Measurements from ENCODE around the gene RAI14.

RAI14 gene

DNA sequence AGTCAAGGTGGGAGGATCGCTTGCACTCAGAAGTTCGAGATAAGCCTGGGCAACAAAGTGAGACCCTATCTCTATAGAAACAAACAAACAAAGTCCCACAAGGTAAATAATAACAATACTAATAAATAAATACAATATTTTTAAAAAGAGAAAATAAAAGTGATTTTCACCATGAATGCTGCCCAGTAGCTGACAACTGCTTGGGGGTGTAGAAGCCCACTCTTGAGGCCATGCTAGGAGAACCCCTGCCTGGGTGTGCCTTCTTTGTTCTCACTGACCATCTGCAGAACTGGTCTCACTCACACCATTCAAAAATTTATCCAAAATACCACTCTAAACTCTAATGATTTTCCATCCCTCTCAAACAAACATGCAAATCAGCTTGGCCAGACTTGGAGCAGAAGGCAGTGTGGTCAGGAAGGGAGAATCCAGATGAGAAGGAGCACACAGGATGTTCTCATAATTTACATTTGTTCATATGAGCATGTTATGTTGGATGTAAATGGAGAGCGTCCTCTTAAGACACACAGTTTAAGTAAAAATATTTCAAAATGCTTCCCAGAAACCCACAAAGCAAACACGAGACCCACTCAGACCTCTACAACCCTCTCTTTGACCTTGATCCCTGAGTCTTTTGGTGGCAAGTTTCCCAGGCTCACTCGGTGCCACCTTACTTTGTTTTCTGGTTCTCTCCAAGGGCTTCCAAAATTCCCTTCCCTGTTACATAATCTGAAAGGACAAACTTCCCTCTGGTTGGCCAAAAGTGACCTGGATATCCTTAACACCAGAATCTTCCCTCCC, 7.9 kb upstream of the RAI14 start:
- DNase-seq: no peak

DNA sequence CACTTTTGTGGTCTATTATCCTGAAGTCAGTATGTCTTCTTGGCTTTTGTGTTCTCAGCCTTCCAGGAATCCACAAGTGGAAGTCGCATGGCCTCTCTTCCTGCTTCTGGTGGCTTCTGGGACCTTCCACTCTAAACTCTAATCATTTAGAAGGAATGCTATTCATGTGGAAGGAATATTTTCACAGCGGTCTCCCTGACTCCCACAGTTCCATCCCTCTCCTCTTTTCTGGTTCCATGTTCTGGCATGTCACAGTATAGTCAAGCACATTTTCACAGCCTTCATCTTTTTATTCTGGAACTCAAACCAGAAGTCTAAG, 7.3 kb upstream of the RAI14 start:
- DNase-seq: no peak

DNA sequence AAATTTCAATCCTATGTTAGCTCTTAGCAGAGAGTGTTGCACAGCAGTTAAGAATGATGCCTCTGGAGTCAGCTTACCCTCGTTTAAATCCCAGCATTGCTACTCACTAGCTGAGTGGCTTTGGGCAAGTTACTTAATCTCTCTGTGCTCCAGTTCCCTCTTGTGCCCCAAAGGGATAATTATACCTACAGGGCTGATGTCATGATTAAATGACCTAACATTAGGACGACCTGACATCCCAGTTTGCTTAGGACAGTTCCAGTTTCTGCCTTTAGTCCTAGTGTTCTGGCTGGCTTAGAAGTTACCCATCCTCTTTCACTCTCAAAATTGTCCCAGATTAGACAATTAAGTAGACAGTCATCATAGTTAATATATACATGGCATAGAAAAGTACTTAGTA, 4.3 kb upstream of the RAI14 start:
- DNase-seq: no peak

DNA sequence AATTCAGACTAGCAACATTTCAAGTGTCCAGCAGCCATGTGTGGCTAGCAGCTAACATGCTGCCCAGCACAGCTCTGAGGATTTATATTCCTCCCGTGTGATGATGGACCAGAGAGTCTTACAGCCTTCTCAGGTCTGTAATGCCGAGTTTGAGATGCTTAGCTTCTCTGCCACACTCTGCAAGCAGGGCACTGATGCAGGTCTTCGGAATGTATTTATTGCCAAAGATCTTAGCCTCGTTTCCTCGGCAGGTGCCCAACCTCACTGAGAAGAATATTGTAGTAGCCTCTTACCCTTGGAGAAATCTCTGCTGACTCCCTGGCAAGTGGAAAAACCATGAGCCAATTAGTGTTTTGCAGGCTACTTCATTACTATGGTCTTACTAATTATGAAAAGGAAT, 3.7 kb upstream of the RAI14 start:
- DNase-seq: no peak

DNA sequence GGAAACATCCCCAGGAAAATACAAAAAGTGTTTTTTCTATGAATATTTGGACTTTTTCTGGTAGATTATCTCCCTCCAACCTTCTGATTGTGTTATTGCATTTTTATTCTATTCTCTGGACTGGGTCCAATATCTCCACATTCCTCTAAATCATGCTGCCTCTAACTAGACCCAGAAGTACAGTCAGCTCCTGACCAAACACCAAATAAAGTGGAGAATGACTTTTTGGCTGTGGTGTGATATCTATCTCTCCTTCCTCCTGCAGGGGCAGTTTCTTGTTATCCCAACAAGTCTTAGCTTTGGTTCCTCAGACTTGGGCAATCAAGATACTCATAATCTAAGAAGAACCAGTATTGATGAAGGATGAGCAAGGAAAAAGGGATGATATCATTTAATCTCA, 3.2 kb upstream of the RAI14 start:
- no peak for DNase-seq

DNA sequence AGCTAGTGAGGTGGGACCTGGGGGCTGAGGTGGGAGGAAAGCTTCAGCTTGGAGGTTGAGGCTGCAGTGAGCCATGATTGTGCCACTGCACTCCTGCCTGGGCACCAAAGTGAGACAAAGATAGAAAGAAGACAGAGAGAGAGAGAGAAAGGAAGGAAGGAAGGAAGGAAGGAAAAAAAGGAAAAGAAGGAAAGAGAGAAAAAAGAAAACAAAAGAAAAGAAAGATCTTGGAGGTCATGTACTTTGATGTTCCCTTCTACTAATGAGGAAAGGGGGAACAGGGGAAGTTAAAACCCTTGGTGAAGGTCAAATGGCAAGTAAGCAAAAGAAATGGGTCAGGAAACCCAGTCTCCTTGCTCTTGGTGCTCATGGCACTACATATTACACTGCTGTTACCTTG, 2.4 kb upstream of the RAI14 start:
- DNase-seq: no peak

DNA sequence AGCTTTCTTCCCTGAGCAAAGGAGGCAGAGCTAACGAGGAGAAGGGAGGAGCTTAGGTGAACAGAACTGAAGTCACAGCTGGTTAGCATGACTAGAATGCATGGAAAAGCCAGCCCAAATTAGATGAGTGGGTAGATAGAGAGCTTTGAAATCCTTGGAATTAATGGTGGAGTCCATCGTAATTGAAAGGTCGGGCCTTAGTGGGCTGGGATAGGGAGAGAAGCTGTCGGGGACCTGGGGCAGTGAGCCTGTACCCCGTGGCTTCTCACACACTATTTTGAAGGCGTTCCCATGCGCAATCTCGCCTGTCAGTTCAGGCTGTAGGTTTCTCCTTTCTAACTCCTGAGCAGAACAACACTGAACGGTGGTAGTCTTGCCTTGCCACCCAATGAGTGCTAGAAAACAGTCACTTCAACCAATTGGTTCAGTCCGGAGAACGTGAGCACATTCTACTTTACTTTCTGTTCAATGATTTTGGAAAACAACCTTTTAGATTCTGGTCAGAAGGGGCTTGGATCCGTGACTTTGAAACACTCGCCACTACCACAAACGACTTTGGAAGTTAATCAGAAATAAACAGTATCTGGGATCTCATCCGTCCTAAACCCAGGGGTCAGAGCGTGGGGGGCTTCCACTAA, 655 bp upstream of the RAI14 start:
- DNase-seq: no peak

DNA sequence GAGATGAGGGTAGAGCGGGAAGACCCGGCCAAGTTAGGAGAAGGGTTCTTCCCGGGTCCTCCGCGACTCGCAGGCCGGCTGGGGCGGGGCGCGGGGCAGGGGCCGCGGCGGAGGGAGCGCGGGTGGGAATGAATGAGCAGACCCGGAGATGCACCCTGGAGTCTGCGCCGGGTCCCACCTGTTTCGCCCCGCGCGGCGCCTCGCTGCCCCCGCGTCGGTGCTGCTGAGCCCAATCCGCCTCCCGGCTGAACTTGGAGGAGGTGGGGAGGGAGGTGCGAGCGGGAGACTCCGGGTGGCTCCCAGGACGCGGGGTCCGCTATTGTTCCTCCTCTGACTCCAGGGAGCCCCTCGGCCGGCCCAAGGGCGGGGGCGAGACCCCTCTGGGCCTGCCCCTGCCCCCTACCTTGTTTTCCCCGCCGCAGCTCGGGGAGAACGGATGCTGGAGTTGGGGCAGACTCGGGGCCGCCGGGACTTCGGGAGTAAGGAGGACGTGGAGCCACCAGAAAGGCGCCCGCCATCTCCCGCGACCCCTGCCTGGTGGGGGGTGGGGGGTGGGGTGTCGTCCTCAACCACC, 659 bp downstream of the RAI14 start:
- no peak for DNase-seq

DNA sequence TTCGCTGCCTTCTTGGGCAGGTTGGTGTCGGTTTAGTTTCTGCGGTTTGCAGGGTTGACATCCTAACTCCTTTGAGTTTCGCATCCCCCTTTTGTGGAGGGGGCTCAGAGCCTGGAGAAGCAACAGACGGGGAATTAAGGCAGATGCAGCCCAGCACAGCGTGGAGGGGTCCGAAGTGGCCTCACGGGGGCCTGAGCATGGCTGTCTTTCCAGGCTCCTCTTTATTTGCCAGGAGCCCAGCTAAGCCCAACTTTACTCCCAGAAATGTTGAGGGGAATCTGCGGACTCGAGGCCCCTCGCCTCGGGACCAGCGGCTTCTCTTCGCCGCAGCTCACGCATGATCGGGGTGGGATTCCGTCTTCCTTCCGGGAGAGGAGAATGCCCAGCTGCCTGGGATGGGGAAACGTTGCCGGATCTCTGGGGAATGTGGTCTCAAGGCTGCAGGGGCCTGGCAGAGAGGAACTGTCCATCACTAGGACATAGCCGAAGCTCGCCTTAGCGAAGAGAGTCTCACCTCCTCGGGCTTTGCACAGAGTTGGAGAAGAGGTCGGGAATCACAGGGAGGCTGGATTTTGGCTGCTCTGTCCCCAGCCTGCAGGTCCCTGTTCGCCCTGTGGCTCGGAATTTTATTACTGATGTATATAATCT, 1.3 kb downstream of the RAI14 start:
- DNase-seq: no peak

DNA sequence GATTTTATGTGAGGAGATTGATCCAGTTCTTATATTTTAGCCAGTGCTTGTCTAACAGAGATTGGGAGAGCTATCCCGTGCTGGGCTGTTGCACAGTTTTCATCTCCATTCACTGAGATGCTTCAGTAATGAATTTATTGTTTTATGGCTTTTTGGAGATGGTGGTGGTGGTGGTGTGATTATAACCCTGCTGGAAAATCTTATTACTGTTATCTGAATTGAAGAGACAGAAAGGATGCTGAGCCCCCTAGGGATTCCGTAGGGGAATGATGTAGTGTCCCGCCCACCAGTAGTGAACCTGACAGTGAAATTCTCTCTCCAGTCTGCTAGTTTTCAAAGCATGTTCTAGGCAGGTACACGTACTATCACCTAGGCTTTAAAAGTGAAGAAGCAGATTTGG, 1.9 kb downstream of the RAI14 start:
- no peak for DNase-seq

DNA sequence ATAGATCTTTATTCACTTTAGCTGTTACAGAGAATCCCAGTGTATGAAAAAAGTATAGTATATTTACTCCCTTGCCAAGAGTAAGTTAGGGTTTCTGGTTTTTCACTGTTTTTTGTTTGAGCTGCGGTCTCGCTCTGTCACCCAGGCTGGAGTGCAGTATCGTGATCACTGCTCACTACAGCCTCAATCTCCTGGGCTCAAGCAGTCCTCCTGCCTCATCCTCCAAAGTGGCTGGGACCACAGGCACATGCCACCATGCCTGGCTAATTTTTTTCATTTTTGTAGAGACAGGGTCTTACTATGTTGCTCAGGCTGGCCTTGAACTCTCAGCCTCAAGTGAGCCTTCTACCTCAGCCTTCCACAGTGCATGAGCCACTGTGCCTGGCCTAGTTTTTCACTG, 3.0 kb downstream of the RAI14 start:
- DNase-seq: no peak

DNA sequence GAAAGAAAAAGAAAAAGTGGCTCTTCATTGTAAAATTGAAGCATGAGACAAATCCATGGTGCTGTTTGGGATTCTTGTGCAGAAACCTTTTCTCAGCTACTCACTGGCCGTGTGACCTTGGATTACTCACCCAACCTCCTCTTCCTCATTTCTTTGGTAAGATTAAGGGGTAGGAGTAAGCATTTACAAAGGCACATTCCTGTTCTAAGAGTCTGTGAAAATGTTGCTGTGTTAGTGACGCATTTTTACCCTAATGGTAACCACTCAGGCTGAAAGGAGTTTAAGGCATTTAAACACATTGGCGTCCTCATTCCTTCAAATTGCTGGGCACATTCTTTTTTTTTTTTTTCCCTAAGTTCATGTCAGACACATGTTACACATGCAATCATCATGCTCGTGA, 4.3 kb downstream of the RAI14 start:
- DNase-seq: no peak

DNA sequence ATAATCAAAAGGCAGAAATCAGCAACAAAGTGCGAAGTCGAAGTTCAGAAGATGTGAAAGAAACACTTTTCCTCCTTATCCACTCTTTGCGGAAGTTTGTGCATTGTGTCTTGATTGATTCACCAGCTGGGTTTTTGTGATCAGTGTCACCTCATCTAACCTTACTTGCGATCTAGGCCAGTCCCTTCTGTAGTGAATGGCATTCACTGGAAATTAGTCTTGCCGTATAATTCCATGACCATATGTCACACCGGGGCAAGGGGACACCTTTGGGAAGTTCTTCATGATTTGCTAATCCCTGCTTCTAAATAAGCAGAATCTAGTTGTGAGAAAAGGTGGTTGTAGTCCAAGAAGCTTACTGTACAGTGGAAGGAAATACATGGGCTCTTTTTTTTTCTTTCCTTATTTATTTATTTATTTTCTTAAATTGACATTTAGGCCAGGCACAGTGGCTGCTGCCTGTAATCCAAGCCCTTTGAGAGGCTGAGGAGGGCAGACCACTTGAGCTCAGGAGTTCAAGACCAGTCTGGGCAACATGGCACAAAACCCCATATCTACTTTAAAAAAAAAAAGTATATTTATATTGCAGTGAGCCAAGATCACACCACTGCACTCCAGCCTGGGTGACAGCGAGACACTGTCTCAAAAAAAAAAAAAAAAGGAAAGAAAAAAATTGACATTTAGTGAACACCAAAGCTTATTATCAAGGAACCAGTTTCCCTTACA, 7.8 kb downstream of the RAI14 start:
- DNase-seq: no peak

DNA sequence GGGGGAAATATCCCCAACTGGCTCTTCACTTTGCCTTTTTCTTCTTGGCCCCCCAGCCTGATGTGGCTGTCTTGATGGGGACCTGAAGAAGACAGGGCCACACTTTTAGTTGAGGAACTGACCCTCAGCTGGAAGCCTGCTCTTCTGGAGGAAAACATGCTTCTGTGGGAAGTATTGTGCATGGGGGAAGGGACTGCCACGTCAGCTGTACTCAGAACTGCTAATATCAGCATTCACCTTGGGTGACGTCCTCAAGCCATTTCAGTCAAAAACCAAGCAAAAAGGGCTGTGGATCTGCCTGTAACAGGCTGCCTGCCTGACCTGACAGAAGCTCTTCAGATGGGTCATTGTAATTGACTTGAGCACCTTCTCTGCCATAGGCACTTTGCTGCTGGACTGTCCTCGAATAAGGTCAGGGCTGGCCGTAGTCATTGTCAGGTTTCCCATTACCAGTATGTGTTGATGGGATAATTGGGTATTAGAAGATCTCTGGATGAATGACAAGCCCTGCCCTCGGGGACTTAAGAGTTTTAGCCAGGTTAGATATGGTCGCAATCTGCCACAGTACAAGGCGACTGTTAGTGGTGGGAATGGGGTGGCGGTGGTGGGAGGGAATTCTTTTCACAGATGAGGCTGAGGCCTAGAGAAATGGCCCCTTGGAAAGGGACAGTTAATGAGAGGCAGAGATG, 10.4 kb downstream of the RAI14 start:
- DNase-seq: no peak

DNA sequence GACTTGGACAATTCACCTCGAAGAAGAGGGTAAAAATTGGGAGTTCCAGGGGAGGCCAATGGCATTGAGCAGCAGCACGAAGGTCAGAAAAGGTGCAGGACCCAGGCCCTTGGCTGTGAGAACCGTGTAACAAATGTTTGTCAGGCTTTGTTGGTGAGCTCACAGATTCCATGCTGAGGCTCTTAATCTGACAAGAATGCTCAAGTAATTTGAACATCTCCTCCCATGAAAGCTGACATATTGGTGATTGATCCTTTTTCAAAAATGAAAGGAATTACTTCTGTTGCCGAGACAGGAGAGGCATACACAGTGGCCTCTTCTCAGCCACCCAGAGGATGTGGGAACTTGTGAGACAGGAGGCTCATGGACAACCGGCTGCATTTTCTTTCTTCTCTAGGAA, 11.6 kb downstream of the RAI14 start:
- no peak for DNase-seq

DNA sequence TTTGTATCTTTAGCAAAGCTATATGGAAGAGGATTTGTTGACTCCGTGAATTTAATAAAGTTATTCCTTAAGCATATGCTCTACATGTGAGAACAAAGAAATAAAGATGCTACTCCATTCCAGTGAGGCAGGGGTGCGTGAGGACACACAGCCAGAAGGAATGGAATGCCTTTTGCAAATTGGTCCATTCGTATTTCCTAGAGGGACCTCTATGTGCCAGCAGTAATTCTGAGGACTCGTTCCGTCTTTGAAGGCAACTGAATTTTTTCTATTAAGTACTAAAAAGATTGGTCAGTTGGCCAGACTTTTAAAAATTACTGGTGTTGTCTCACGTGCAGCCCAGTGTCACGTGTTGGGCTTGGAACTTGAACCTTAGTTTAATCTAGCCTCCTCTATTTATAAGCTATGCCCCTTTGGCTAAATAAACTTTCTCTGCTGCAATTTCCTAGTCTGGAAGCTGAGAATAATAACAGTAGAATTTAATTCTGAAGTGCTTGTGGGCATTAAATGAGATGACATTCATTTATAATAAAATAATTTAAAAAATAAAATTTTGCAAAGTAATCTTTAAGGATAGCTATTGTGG, 13.9 kb downstream of the RAI14 start:
- DNase-seq: no peak

DNA sequence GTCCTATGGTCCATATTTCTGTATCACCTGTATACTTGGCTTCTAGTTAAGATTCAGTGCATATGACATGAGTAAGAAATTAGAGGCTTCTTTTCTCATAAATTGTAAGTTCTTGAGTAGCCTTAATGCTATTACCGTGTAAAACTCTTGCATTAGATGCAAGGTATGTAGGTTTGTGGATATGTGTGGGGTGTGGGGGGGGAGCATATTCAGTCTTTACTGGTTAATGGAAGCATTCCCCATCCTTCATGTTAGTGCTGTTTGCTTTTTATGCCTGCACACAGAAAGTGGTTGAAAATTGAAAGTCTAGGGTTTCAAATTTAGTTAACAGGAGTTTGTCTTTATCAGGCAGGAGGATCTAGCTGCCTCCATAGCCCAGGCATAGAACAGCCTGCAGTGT, 16.1 kb downstream of the RAI14 start:
- DNase-seq: no peak

DNA sequence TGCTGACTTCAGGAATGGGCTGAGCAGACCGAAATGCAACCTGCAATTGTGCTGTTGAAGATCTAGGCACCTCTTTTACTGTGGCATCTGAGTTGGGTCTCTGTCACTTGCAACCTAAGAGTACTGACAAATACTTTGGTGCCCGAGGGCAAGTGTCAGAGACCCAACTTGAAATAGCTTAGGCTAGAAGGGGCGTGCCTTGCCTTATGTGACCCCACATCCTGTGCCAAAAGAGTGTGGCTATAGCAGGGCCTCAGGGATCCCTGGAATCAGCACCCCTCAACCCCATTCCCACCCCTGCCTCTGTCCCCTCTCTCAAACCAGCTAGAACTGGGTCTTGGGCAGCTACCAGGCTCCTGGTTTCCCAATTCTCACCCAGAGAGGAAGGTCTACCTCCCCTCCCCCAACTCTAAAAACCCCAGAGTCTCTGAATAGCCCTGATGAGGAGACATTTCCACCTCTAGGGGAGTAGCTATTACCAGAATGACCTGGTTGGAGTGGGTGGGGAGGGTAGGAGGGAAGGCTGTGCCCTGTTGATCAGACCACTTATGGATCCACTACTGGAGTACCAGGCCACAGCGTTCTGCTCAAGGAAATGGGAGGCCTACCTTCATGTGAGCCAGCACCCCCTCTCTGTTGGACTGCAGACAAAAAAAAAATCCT, 17.5 kb downstream of the RAI14 start:
- no peak for DNase-seq

DNA sequence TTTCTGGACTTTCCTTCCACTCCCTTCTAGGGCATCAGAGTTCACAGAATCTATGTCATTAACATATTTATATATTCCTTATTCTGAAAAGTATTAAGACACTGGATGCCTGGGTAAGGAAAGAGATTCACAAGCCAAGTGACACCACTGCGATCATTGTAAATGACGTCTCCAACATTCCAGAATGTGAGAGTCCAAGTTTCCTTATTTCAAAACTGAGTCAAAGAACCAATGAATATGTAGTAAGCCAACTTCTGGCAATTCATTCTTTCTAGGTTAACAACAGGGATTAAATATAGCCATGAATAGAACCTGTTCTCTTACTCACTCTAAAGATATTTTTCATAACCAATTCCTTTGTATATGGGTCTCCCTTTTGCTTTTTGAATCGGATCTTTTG, 18.1 kb downstream of the RAI14 start:
- DNase-seq: no peak

DNA sequence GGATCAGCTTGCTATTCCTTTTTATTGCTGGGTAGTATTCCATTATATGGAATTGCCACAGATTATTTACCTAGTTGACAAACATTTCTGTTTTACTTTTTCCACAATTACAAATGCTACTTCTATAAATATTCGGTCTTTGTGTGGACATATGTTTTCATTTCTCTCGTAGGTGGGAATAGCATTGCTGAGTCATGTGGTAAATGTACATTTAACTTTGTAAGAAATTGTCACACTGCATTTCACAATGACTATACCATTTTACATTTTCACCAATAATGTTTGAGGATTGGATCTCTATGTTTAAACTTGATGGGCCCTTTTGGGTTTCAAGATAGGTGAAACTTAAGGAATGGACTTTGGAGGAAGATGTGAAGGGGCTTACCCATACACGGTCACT, 19.7 kb downstream of the RAI14 start:
- DNase-seq: no peak

DNA sequence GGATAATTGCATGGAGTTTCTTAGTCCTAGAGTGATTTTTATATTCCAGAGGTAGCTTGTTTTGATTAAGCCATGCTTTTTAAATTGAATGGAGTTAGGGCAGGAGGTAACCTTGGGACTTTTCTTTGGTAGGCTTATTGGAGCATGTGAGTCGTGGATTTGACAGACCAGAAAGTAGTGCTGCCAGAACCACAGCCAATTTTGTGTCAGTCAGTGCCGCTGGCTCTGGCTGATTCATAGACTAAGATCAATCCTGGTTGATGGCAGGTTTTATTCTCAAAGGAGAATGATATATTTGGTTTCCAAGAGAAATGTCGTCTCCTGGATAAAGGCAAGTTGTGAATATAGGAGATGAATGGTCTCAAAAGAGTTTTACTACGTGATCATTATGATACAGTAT, 20.3 kb downstream of the RAI14 start:
- no peak for DNase-seq

DNA sequence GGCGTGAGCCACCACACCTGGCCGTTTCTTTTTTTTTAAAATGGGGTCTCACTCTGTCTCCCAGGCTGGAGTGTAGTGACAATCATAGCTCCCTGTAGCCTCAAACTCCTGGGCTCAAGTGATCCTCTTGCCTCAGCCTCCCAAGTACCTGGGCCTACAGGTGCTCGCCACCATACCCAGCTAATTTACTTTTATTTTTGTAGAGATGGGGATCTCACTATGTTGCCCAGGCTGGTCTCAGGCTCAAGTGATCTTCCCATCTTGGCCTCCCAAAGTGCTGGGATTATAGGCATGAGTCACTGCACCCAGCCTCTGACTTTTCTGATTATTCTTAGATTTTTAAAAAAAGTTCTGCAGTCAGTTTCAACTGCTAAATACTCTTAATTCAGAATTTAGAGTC, 21.3 kb downstream of the RAI14 start:
- no peak for DNase-seq

All from activated gamma-delta T cell (primary cell).